Fibroblast of villous mesenchyme (primary cell): ENCODE results near the gene DDX6. TPM values are rescaled to one million over a fixed set of nuclear protein-coding genes. Genes with fewer than 3 reads are reported as not detected.
"Not testable (repeated sequence)": the region's sequence is repeated elsewhere in the genome, so short reads cannot be mapped to it uniquely, and the experiment has no call there.

ENCODE experiments used
- DNase-seq: peaks from one replicate; pipeline ENCODE4 v3.0.0-alpha.2; 2010; ENCODE audit warnings: low read depth
- H3K4me3 ChIP-seq: 2 replicates; pipeline ENCODE4 v1.5.1; 2011; ENCODE audit warnings: low read depth, mild to moderate bottlenecking, low read length
- total RNA-seq: library from RNA; depleted of rRNA; stranded (reverse); fragments of >200 nt; gene quantifications from 2 replicates; pipeline ENCODE4 v1.2.3, GENCODE V29; 2012
- TF ChIP-seq, protein P1 (sequence below): IDR thresholded peaks from 2 replicates; pipeline ENCODE4 v1.5.1; 2012; ENCODE audit warnings: low read depth, mild to moderate bottlenecking, low read length; ENCODE audit not compliant: insufficient read depth

DDX6 gene
- total RNA-seq, 1 donor, result 132 TPM

DNA sequence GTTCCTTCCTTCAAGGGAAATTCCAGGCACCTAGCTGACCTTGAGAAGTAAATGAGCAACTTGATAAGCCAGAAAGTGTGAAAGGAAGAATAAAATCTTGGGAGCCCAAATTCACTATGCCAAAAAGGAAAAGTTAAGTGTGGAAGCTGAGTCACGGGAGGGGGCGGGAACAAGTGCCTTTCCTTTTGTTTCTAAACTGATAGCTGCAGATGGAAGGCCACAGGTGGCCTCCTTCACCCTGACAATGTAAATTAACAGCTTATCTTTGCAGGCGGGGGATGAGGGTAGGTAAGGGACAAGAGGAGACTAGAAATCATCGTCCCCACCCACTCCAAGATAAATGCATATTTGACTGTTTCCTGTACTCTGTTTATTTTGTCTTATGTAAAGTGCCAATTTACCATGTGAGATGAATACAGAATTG, 75.1 kb downstream of the DDX6 start:
- DNase-seq, result no peak
- no peak overlapping the region for H3K4me3 ChIP-seq
- TF ChIP-seq, protein P1, sequence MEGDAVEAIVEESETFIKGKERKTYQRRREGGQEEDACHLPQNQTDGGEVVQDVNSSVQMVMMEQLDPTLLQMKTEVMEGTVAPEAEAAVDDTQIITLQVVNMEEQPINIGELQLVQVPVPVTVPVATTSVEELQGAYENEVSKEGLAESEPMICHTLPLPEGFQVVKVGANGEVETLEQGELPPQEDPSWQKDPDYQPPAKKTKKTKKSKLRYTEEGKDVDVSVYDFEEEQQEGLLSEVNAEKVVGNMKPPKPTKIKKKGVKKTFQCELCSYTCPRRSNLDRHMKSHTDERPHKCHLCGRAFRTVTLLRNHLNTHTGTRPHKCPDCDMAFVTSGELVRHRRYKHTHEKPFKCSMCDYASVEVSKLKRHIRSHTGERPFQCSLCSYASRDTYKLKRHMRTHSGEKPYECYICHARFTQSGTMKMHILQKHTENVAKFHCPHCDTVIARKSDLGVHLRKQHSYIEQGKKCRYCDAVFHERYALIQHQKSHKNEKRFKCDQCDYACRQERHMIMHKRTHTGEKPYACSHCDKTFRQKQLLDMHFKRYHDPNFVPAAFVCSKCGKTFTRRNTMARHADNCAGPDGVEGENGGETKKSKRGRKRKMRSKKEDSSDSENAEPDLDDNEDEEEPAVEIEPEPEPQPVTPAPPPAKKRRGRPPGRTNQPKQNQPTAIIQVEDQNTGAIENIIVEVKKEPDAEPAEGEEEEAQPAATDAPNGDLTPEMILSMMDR, result no peak

DNA sequence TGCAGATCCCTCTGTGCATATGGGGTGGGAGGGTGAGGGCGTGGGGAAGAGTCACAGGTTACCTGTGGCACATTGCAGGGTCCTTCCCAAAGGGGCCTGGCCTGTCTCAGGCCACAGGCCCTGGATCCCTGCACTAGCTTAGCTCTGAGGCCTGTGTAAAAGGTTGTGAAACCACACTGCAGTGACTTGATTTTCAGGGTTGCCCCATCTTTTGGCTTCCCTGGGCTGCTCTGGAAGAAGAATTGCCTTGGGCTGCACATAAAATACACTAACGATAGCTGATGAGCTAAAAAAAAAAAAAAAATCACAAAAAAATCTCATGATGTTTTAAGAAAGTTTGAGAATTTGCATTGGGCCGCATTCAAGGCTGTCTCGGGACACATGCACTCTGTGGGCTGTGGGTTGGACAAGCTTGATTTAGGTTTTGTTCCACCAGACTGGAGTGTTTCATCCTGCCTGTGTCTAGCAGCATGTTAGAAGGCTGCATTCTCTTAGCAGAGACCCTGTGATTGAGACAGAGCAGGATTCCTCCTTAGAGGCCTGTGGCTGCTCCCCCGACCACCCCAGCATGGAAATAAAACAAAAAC, 75.6 kb downstream of the DDX6 start:
- TF ChIP-seq, protein P1, result no peak
- peak; percentile 26 for DNase-seq
- H3K4me3 ChIP-seq, result no peak overlapping the region

DNA sequence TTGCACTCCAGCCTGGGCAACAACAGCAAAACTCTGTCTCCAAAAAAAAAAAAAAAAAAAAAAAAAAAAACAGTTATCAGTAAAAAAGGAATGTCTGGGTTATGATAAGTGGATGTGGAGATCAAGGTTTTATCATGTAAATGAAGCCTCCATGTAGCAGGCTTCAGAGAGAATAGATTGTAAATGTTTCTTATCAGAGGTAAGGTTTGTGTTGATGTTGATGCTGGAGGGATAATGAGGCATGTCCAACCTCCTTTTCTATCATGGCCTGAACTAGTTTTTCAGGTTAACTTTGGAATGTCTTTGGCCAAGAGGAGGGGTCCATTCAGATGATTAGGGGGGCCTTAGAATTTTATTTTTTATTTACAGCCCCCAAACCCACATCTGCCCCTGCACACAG, 76.1 kb downstream of the DDX6 start:
- no peak for DNase-seq
- H3K4me3 ChIP-seq, result no peak overlapping the region
- TF ChIP-seq, protein P1, result no peak

DNA sequence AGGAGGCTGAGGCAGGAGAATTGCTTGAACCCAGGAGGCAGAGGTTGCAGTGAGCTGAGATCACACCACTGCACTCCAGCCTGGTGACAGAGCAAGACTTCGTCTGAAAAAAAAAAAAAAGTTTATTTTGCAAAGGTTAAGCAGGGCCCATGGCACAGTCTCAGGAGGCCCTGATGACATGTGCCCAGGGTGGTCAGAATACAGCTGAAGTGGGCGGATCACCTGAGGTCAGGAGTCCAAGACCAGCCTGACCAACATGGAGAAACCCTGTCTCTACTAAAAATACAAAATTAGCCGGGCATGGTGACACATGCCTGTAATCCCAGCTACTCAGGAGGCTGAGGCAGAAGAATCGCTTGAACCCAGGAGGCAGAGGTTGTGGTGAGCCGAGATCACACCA, 76.5 kb downstream of the DDX6 start:
- H3K4me3 ChIP-seq, DNase-seq: not testable (repeated sequence)

DNA sequence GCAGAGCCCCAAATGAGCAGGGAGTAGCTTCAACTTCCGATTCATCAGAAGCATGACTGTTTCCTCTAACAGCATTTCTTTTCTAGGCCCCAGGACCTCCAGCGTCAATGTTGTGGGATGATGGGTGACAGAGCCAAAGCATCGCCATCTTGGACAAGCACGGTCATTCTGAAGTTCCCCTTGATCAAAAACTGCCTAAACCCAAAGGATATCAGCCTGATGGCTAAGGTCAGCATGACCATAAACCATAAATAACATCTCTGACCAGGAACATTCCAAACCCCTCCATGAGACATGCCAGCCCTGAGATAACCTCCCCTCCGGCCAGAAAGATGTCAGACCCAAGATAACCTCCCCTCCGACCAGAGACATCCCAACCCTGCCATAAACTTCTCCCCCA, 82.7 kb downstream of the DDX6 start:
- no peak overlapping the region for H3K4me3 ChIP-seq
- TF ChIP-seq, protein P1, result no peak
- DNase-seq, result no peak

DNA sequence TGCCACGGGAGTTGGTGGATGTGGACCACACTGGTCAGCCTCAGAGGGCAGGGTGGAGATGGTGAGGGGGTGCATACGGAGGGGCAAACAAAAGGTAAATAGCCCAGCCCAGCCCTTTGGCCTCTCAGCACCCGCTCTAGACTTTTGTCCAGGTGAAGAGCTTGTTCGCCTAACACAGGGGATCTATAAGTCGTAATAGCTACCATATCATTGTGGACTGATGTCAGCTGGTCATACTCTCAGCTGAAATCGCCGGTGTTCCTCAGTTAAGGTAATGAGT, 84.5 kb downstream of the DDX6 start:
- no peak overlapping the region for H3K4me3 ChIP-seq
- DNase-seq, result no peak
- TF ChIP-seq, protein P1, result no peak

DNA sequence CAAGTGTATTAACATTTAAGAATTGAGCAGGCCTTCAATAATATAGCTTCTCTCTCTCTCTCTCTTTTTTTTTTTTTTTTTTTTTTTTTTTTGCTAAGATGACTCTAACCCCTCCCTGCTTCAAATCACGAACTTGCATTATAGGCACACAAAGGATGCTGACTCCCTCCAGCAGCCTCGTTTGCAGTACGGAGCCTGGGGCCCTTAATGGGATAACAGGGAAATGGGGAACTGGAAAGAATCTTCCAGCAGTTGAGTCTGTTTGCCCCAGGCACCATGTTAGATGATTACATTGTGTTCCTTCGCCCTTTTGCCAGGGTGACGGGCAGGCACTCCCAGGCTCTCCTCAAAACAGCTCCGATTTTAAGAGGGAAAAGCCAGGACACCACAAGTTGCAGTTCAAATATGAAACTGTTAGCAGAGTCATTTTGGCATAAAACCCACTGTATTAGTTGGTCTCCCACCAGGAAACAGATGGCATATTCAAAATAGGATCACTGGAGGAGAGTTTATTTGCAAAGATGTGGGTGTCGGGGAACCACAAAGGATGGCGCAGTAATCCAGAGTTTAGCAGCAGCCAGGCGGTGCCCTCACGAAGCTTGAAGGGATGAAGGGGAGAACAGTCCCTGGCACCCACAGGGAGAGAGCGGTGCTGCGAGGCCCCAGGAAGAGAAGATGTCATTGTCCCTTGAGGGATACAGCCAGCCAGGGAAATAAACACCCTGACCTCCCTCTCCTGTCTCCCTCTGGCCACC, 85.0 kb downstream of the DDX6 start:
- no peak for DNase-seq
- H3K4me3 ChIP-seq, result no peak overlapping the region
- TF ChIP-seq, protein P1, result no peak
